HEK293 (cell line): ENCODE results near the gene COBL.

Experiments used
- CTCF ChIP-seq: fragments of 450-650 bp; formaldehyde crosslinking; IDR thresholded peaks from 2 replicates; pipeline ENCODE4 v1.5.1; 2016; ENCODE audit warnings: missing biosample characterization, missing genetic modification characterization
- SP2 ChIP-seq: fragments of 450-650 bp; formaldehyde crosslinking; IDR thresholded peaks from 2 replicates; pipeline ENCODE4 v1.5.1; 2016; ENCODE audit warnings: missing biosample characterization, missing genetic modification characterization
- TCF7L2 ChIP-seq: IDR thresholded peaks from 2 replicates; pipeline ENCODE4 v1.6.1; 2011; ENCODE audit warnings: low read depth, mild to moderate bottlenecking, inconsistent platforms, low read length, moderate library complexity, borderline replicate concordance
- ZNF140 ChIP-seq: fragments of 450-650 bp; formaldehyde crosslinking; IDR thresholded peaks from 2 replicates; pipeline ENCODE4 v1.5.1; 2016; ENCODE audit warnings: missing biosample characterization, missing genetic modification characterization
- ZNF274 ChIP-seq, 2 experiments: fragments of 200-500 bp in 1 of 2; fragments of 450-650 bp in 1 of 2; sonication (Bioruptor generic) in 1 of 2; formaldehyde crosslinking in 1 of 2; IDR thresholded peaks; 2 replicates each; pipeline versions ENCODE4 v1.5.1 to v1.6.1; 2014 to 2016; ENCODE audit warnings: borderline replicate concordance in 1 of 2, inconsistent platforms in 1 of 2, low read length in 1 of 2, missing biosample characterization in 1 of 2, missing genetic modification characterization in 1 of 2
- ZNF658 ChIP-seq: fragments of 450-650 bp; formaldehyde crosslinking; IDR thresholded peaks from 2 replicates; pipeline ENCODE4; 2016; ENCODE audit warnings: missing biosample characterization, missing genetic modification characterization
- ZNF792 ChIP-seq: fragments of 450-650 bp; formaldehyde crosslinking; IDR thresholded peaks from 2 replicates; pipeline ENCODE4 v1.5.1; 2016; ENCODE audit warnings: missing biosample characterization, missing genetic modification characterization

DNA sequence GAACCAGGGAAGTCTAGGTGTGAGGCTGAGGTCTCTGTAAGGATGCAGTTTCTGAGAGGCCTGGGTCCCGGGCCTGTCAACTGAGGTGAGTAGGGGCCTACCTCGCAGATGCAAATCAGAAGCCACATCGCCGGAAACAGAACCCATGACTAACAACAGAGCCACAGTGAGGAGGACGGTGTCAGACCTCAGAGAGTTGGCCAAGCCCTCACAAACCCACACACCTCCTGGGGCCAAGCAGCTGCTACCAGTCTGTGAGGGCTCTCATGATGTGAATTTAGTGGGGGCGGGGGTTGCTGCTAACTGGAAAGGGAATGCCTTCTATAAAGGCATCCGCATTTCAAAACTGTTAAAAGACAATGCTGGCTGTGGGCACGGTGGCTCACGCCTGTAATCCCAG lies 103.0 kb downstream of the COBL start:
- TF ChIP-seq ZNF140 (tag by site-specific recombination): no peak
- TF ChIP-seq ZNF792: no peak
- TF ChIP-seq CTCF (tag by site-specific recombination): no peak
- TF ChIP-seq ZNF658 (tag by site-specific recombination): no peak
- TF ChIP-seq TCF7L2: no peak
- TF ChIP-seq SP2 (tag by site-specific recombination): no peak
- no peak for TF ChIP-seq ZNF274 (IDR thresholded peaks at IDR 0.05; ENCODE audit: low read length)
- no peak for TF ChIP-seq ZNF274 (tag by site-specific recombination; IDR thresholded peaks at IDR 0.05; ENCODE audit: borderline replicate concordance)
